Endothelial cell of umbilical vein (primary cell): ENCODE measurements around the gene CSNK1G2.

Experiments used
- EZH2 ChIP-seq: IDR thresholded peaks from 2 replicates; pipeline ENCODE4 v1.6.1; 2012; ENCODE audit warnings: borderline replicate concordance, low read depth, mild to moderate bottlenecking, moderate library complexity, low read length, inconsistent platforms; ENCODE audit not compliant: severe bottlenecking
- FOS ChIP-seq: IDR thresholded peaks from 2 replicates; pipeline ENCODE4 v1.6.1; 2011; ENCODE audit warnings: mild to moderate bottlenecking, low read length, moderate library complexity, borderline replicate concordance; ENCODE audit not compliant: insufficient read depth
- GATA2 ChIP-seq: IDR thresholded peaks from 2 replicates; pipeline ENCODE4 v1.7.0; 2011; ENCODE audit warnings: low read depth, mild to moderate bottlenecking, moderate library complexity, mixed read lengths, low read length; ENCODE audit not compliant: insufficient read length, insufficient read depth
- JUN ChIP-seq: IDR thresholded peaks from 2 replicates; pipeline ENCODE4 v1.6.1; 2011; ENCODE audit warnings: borderline replicate concordance, low read depth; ENCODE audit not compliant: insufficient read length, insufficient read depth
- MAX ChIP-seq: IDR thresholded peaks from 2 replicates; pipeline ENCODE4 v1.6.1; 2011; ENCODE audit not compliant: insufficient read depth, insufficient read length
- POLR2A ChIP-seq: IDR thresholded peaks from 2 replicates; pipeline ENCODE4 v1.6.1; 2012; ENCODE audit warnings: low read depth, mild to moderate bottlenecking, control low read depth, low read length
- POLR2AphosphoS5 ChIP-seq: IDR thresholded peaks from 2 replicates; pipeline ENCODE4 v1.6.1; 2012; ENCODE audit warnings: low read depth, mild to moderate bottlenecking, control low read depth, low read length, moderate library complexity; ENCODE audit not compliant: insufficient read depth
- TF ChIP-seq, protein P1 (sequence below), 2 donors: IDR thresholded peaks; 1 replicate in 1 of 2; 2 replicates in 1 of 2; pipeline ENCODE4 v1.5.1; 2011; ENCODE audit warnings: low read length in 2 of 2, mild to moderate bottlenecking in 2 of 2, moderate library complexity in 2 of 2, control low read depth in 1 of 2, inconsistent platforms in 1 of 2, low read depth in 1 of 2; ENCODE audit not compliant: insufficient read depth in 1 of 2; ENCODE audit errors: extremely low read depth in 1 of 2

DNA sequence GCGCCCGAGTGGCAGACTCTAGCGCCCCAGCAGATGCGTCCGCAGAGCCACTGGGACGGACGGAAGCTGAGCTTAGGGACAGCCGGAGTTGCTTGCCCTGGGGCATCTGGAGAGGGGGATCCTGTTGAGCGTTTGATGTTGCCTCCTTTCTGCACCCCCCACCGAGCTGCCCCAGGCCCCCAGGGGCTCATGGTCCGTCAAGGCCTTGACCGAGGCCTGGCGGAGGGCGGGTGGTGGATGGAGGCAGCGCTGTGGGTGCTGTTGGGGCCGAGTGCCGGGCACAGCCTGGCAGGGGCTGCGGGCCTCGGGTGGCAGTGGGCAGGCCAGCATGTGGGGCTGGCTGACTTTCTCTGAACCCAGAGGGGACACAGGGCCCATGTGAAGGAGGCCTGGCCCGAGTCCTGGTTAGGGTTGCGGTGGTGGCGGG is 2.7 kb downstream of the CSNK1G2 start:
- TF ChIP-seq, protein P1, sequence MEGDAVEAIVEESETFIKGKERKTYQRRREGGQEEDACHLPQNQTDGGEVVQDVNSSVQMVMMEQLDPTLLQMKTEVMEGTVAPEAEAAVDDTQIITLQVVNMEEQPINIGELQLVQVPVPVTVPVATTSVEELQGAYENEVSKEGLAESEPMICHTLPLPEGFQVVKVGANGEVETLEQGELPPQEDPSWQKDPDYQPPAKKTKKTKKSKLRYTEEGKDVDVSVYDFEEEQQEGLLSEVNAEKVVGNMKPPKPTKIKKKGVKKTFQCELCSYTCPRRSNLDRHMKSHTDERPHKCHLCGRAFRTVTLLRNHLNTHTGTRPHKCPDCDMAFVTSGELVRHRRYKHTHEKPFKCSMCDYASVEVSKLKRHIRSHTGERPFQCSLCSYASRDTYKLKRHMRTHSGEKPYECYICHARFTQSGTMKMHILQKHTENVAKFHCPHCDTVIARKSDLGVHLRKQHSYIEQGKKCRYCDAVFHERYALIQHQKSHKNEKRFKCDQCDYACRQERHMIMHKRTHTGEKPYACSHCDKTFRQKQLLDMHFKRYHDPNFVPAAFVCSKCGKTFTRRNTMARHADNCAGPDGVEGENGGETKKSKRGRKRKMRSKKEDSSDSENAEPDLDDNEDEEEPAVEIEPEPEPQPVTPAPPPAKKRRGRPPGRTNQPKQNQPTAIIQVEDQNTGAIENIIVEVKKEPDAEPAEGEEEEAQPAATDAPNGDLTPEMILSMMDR (IDR thresholded peaks at IDR 0.05; ENCODE audit: extremely low read depth in 1 of 2, insufficient read depth in 1 of 2, low read depth in 1 of 2, low read length in 2 of 2): no peak
- TF ChIP-seq POLR2AphosphoS5 (no peak), EZH2 (no peak), MAX (no peak), POLR2A (no peak), GATA2 (no peak), JUN (no peak), FOS (no peak)
